Activated T-helper 1 cell treated with Interleukin-2 at 50 U/mL for 16 hours (primary cell): ENCODE results near the gene TBC1D5.
A peak's percentile ranks its signal among the peaks of the same experiment; 100 is the strongest.
"Not testable (repeated sequence)": the region's sequence is repeated elsewhere in the genome, so short reads cannot be mapped to it uniquely, and the experiment has no call there.

Experiments used
- DNase-seq: peaks from one replicate; pipeline ENCODE4 v3.0.0-alpha.2; 2020; ENCODE audit warnings: low read depth

TBC1D5 gene

GRCh38 chr3:17742102-17742879, at the start of gene TBC1D5:
Gene TBC1D5, minus strand, starts transcription at chr3:17742631. Its CDS starts 234,061 bp downstream, at chr3:17508570.
- DNase-seq = peak; percentile 83

- no peak for DNase-seq
Observed at GRCh38 chr3:17783426-17783825, 41.0 kb upstream of the TBC1D5 start.

GRCh38 chr3:17782751-17783150, 40.3 kb upstream of the TBC1D5 start:
- no peak for DNase-seq

- DNase-seq = not testable (repeated sequence)
Observed at GRCh38 chr3:17780369-17780768, 37.9 kb upstream of the TBC1D5 start.

GRCh38 chr3:17779304-17780250, 37.1 kb upstream of the TBC1D5 start:
- DNase-seq = not testable (repeated sequence)

- DNase-seq = not testable (repeated sequence)
Observed at GRCh38 chr3:17777326-17777725, 34.9 kb upstream of the TBC1D5 start.

- DNase-seq = no peak
Observed at GRCh38 chr3:17775073-17775472, 32.6 kb upstream of the TBC1D5 start.

- DNase-seq = peak; percentile 11
Observed at GRCh38 chr3:17774180-17774910, 31.9 kb upstream of the TBC1D5 start.

- no peak for DNase-seq
Observed at GRCh38 chr3:17772556-17772955, 30.1 kb upstream of the TBC1D5 start.

GRCh38 chr3:17771177-17772017, 29.0 kb upstream of the TBC1D5 start:
- DNase-seq = no peak

GRCh38 chr3:17770682-17771081, 28.3 kb upstream of the TBC1D5 start:
- no peak for DNase-seq

GRCh38 chr3:17765819-17766472, 23.5 kb upstream of the TBC1D5 start:
- DNase-seq = no peak

GRCh38 chr3:17761563-17761962, 19.1 kb upstream of the TBC1D5 start:
- DNase-seq = no peak

- DNase-seq = no peak
Observed at GRCh38 chr3:17759901-17760300, 17.5 kb upstream of the TBC1D5 start.

GRCh38 chr3:17755836-17756235, 13.4 kb upstream of the TBC1D5 start:
- DNase-seq = no peak

GRCh38 chr3:17753632-17753992, 11.2 kb upstream of the TBC1D5 start:
- no peak for DNase-seq

GRCh38 chr3:17752876-17753631, 10.6 kb upstream of the TBC1D5 start:
- no peak for DNase-seq

GRCh38 chr3:17752436-17752835, 10.0 kb upstream of the TBC1D5 start:
- no peak for DNase-seq

- no peak for DNase-seq
Observed at GRCh38 chr3:17749705-17750293, 7.4 kb upstream of the TBC1D5 start.

- no peak for DNase-seq
Observed at GRCh38 chr3:17749281-17749680, 6.8 kb upstream of the TBC1D5 start.
